OCI-LY3 (cell line): Measurements from ENCODE around the gene RBM11.

ENCODE experiments used
- EZH2phosphoT487 ChIP-seq: fragments of 200-600 bp; shearing (Covaris generic); IDR thresholded peaks from 2 replicates; pipeline ENCODE4 v1.6.1; 2018; ENCODE audit warnings: antibody characterized with exemption, mixed run types, low read depth
- TF ChIP-seq, protein P1 (sequence below): fragments of 200-600, 300-600 bp; sonication (generic); IDR thresholded peaks from 2 replicates; pipeline ENCODE4 v1.5.1; 2014; ENCODE audit warnings: antibody characterized with exemption, low read length, low read depth

GRCh38 chr21:14275702-14276205 is 59.8 kb downstream of the RBM11 start:
- TF ChIP-seq, protein P1, sequence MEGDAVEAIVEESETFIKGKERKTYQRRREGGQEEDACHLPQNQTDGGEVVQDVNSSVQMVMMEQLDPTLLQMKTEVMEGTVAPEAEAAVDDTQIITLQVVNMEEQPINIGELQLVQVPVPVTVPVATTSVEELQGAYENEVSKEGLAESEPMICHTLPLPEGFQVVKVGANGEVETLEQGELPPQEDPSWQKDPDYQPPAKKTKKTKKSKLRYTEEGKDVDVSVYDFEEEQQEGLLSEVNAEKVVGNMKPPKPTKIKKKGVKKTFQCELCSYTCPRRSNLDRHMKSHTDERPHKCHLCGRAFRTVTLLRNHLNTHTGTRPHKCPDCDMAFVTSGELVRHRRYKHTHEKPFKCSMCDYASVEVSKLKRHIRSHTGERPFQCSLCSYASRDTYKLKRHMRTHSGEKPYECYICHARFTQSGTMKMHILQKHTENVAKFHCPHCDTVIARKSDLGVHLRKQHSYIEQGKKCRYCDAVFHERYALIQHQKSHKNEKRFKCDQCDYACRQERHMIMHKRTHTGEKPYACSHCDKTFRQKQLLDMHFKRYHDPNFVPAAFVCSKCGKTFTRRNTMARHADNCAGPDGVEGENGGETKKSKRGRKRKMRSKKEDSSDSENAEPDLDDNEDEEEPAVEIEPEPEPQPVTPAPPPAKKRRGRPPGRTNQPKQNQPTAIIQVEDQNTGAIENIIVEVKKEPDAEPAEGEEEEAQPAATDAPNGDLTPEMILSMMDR: no peak
- TF ChIP-seq EZH2phosphoT487: no peak
